PFSK-1 (cell line): ENCODE results near the gene IKZF1.

Experiments
- POLR2AphosphoS5 ChIP-seq: IDR thresholded peaks from 2 replicates; pipeline ENCODE4 v1.6.1; 2012; ENCODE audit warnings: low read depth, mild to moderate bottlenecking, control low read depth, low read length, moderate library complexity
- SIN3A ChIP-seq: IDR thresholded peaks from 2 replicates; pipeline ENCODE4 v1.6.1; 2012; ENCODE audit warnings: mild to moderate bottlenecking, low read length, moderate library complexity, borderline replicate concordance; ENCODE audit not compliant: insufficient read depth
- TF ChIP-seq, protein P1 (sequence below), 2 experiments: IDR thresholded peaks; 2 replicates each; pipeline versions ENCODE4 v1.6.1 to v1.8.0; 2011 to 2012; ENCODE audit warnings: low read depth in 2 of 2, low read length in 2 of 2, control low read depth in 1 of 2, inconsistent platforms in 1 of 2, mild to moderate bottlenecking in 1 of 2, moderate library complexity in 1 of 2; ENCODE audit not compliant: insufficient read depth in 1 of 2

DNA sequence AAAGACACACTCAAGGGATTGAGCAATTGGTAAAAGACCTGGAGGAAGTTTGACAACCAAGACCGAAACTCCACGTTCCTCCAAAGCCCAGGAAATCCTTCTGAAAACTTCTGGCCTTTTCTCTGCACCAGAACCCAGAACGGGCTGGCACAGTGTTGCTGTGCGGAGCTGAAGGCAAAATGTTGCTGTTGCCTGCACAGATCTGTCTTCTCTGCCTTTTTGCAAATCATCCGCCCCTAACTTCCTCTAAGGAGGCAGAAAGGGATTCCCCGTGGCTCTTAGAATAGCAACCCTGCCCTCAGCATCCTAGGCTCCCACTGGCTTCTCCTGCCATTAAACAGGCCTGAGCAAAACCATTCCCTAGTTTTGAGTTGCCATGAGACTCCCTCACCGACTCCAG lies 100.7 kb downstream of the IKZF1 start:
- TF ChIP-seq, protein P1, sequence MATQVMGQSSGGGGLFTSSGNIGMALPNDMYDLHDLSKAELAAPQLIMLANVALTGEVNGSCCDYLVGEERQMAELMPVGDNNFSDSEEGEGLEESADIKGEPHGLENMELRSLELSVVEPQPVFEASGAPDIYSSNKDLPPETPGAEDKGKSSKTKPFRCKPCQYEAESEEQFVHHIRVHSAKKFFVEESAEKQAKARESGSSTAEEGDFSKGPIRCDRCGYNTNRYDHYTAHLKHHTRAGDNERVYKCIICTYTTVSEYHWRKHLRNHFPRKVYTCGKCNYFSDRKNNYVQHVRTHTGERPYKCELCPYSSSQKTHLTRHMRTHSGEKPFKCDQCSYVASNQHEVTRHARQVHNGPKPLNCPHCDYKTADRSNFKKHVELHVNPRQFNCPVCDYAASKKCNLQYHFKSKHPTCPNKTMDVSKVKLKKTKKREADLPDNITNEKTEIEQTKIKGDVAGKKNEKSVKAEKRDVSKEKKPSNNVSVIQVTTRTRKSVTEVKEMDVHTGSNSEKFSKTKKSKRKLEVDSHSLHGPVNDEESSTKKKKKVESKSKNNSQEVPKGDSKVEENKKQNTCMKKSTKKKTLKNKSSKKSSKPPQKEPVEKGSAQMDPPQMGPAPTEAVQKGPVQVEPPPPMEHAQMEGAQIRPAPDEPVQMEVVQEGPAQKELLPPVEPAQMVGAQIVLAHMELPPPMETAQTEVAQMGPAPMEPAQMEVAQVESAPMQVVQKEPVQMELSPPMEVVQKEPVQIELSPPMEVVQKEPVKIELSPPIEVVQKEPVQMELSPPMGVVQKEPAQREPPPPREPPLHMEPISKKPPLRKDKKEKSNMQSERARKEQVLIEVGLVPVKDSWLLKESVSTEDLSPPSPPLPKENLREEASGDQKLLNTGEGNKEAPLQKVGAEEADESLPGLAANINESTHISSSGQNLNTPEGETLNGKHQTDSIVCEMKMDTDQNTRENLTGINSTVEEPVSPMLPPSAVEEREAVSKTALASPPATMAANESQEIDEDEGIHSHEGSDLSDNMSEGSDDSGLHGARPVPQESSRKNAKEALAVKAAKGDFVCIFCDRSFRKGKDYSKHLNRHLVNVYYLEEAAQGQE (IDR thresholded peaks at IDR 0.05; ENCODE audit: insufficient read depth in 1 of 2, low read depth in 2 of 2, low read length in 2 of 2), result no peak
- TF ChIP-seq SIN3A, result no peak
- TF ChIP-seq POLR2AphosphoS5, result no peak
